Measurements from ENCODE around the gene CEMIP. TPM values are rescaled to one million over a fixed set of nuclear protein-coding genes. Genes with fewer than 3 reads are reported as not detected.

CEMIP gene
- total RNA-seq, 1 donor from 2014 or later, result under 0.01 TPM

GRCh38 chr15:80811781-80812315, 32.7 kb downstream of the CEMIP start:
- Histone ChIP-seq H3K4me3 (ENCODE audit: low read depth, low read length) (no peak overlapping the region), H3K27me3 (ENCODE audit: control insufficient read depth, insufficient read depth, low read length) (no peaks in the 10 kb centered on the region), H3K36me3 (ENCODE audit: control insufficient read depth, insufficient read depth, low read length) (no peaks in the 10 kb centered on the region)
- no peak for DNase-seq (ENCODE audit: low read depth)
- TF ChIP-seq CTCF (IDR thresholded peaks at IDR 0.05; ENCODE audit: insufficient read depth, low read length, poor library complexity, severe bottlenecking), result no peak

- no peaks in the 10 kb centered on the region for H3K36me3 ChIP-seq (ENCODE audit: control insufficient read depth, insufficient read depth, low read length)
- TF ChIP-seq CTCF (IDR thresholded peaks at IDR 0.05; ENCODE audit: insufficient read depth, low read length, poor library complexity, severe bottlenecking), result no peak
- no peak for DNase-seq (ENCODE audit: low read depth)
- no peaks in the 10 kb centered on the region for H3K27me3 ChIP-seq (ENCODE audit: control insufficient read depth, insufficient read depth, low read length)
- no peak overlapping the region for H3K4me3 ChIP-seq (ENCODE audit: low read depth, low read length)
Observed at GRCh38 chr15:80815106-80815505, 35.9 kb downstream of the CEMIP start.

- Histone ChIP-seq H3K4me3 (ENCODE audit: low read depth, low read length) (no peak overlapping the region), H3K27me3 (ENCODE audit: control insufficient read depth, insufficient read depth, low read length) (no peaks in the 10 kb centered on the region), H3K36me3 (ENCODE audit: control insufficient read depth, insufficient read depth, low read length) (no peaks in the 10 kb centered on the region)
- DNase-seq (ENCODE audit: low read depth), result no peak
- TF ChIP-seq CTCF (IDR thresholded peaks at IDR 0.05; ENCODE audit: insufficient read depth, low read length, poor library complexity, severe bottlenecking), result no peak
Observed at GRCh38 chr15:80816049-80816653, 37.0 kb downstream of the CEMIP start.

- no peak for DNase-seq (ENCODE audit: low read depth)
- Histone ChIP-seq H3K27me3 (ENCODE audit: control insufficient read depth, insufficient read depth, low read length) (no peaks in the 10 kb centered on the region), H3K4me3 (ENCODE audit: low read depth, low read length) (no peak overlapping the region), H3K36me3 (ENCODE audit: control insufficient read depth, insufficient read depth, low read length) (no peaks in the 10 kb centered on the region)
- TF ChIP-seq CTCF (IDR thresholded peaks at IDR 0.05; ENCODE audit: insufficient read depth, low read length, poor library complexity, severe bottlenecking), result no peak
Observed at GRCh38 chr15:80816936-80817335, 37.8 kb downstream of the CEMIP start.

- DNase-seq (ENCODE audit: low read depth), result no peak
- TF ChIP-seq CTCF (IDR thresholded peaks at IDR 0.05; ENCODE audit: insufficient read depth, low read length, poor library complexity, severe bottlenecking), result no peak
- Histone ChIP-seq H3K36me3 (ENCODE audit: control insufficient read depth, insufficient read depth, low read length) (no peaks in the 10 kb centered on the region), H3K4me3 (ENCODE audit: low read depth, low read length) (no peak overlapping the region), H3K27me3 (ENCODE audit: control insufficient read depth, insufficient read depth, low read length) (no peaks in the 10 kb centered on the region)
Observed at GRCh38 chr15:80817901-80818300, 38.7 kb downstream of the CEMIP start.

GRCh38 chr15:80819001-80819400, 39.8 kb downstream of the CEMIP start:
- H3K27me3 ChIP-seq (ENCODE audit: control insufficient read depth, insufficient read depth, low read length), result no peaks in the 10 kb centered on the region

More at GRCh38 chr15:80819001-80819400, 39.8 kb downstream of the CEMIP start:
- no peak for TF ChIP-seq CTCF (IDR thresholded peaks at IDR 0.05; ENCODE audit: insufficient read depth, low read length, poor library complexity, severe bottlenecking)
- Histone ChIP-seq H3K36me3 (ENCODE audit: control insufficient read depth, insufficient read depth, low read length) (no peaks in the 10 kb centered on the region), H3K4me3 (ENCODE audit: low read depth, low read length) (no peak overlapping the region)
- DNase-seq (ENCODE audit: low read depth), result no peak

Data from kidney epithelial cell (primary cell).